Trophoblast cell (in vitro differentiated cells and primary cell): ENCODE data around the gene MEPE.
A peak's percentile ranks its signal among the peaks of the same experiment; 100 is the strongest.

Experiments
- DNase-seq, 2 donors: peaks; one replicate each; pipeline ENCODE4 v3.0.0-alpha.2; 2016
- H2AFZ ChIP-seq: 2 replicates; pipeline ENCODE4 v1.6.1; 2013; ENCODE audit warnings: low read length, moderate library complexity, mild to moderate bottlenecking; ENCODE audit not compliant: insufficient read depth, poor library complexity
- H2AK5ac ChIP-seq: 2 replicates; pipeline ENCODE4 v1.6.1; 2013; ENCODE audit warnings: mild to moderate bottlenecking, low read length
- H2BK120ac ChIP-seq: 2 replicates; pipeline ENCODE4 v1.6.1; 2013; ENCODE audit warnings: low read length, mild to moderate bottlenecking, moderate library complexity; ENCODE audit not compliant: insufficient read depth, poor library complexity
- H2BK12ac ChIP-seq: 2 replicates; pipeline ENCODE4 v1.6.1; 2013; ENCODE audit warnings: mild to moderate bottlenecking, low read length, moderate library complexity
- H2BK5ac ChIP-seq: 2 replicates; pipeline ENCODE4 v1.6.1; 2013; ENCODE audit warnings: low read length, low read depth, moderate library complexity, mild to moderate bottlenecking; ENCODE audit not compliant: poor library complexity
- H3K14ac ChIP-seq: 2 replicates; pipeline ENCODE4 v1.6.1; 2013; ENCODE audit warnings: mild to moderate bottlenecking, low read length
- H3K18ac ChIP-seq: 2 replicates; pipeline ENCODE4 v1.6.1; 2013; ENCODE audit warnings: mild to moderate bottlenecking, low read length
- H3K23ac ChIP-seq: 2 replicates; pipeline ENCODE4 v1.6.1; 2013; ENCODE audit warnings: low read length
- H3K27ac ChIP-seq: 2 replicates; pipeline ENCODE4 v1.5.1; 2013; ENCODE audit warnings: low read depth, mild to moderate bottlenecking, inconsistent platforms, low read length, moderate library complexity
- H3K27me3 ChIP-seq: 2 replicates; pipeline ENCODE4 v1.6.1; 2013; ENCODE audit warnings: inconsistent platforms, mild to moderate bottlenecking, low read length, moderate library complexity; ENCODE audit not compliant: insufficient read depth
- H3K36me3 ChIP-seq, 2 experiments: 1 replicate in 1 of 2; 2 replicates in 1 of 2; pipeline ENCODE4 v1.6.1; 2013; ENCODE audit warnings: low read length in 2 of 2, mild to moderate bottlenecking in 2 of 2, moderate library complexity in 1 of 2; ENCODE audit not compliant: insufficient read depth in 2 of 2, control insufficient read depth in 1 of 2
- H3K4ac ChIP-seq: 2 replicates; pipeline ENCODE4 v1.6.1; 2013; ENCODE audit warnings: low read depth, mild to moderate bottlenecking, low read length, moderate library complexity
- H3K4me1 ChIP-seq, 2 experiments: 1 replicate in 1 of 2; 2 replicates in 1 of 2; pipeline ENCODE4 v1.6.1; 2013; ENCODE audit warnings: low read length in 2 of 2, mild to moderate bottlenecking in 2 of 2, moderate library complexity in 1 of 2; ENCODE audit not compliant: insufficient read depth in 2 of 2, control insufficient read depth in 1 of 2
- H3K4me2 ChIP-seq: 2 replicates; pipeline ENCODE4 v1.6.1; 2013; ENCODE audit warnings: inconsistent platforms, mild to moderate bottlenecking, low read length, moderate library complexity
- H3K4me3 ChIP-seq: 2 replicates; pipeline ENCODE4 v1.5.1; 2013; ENCODE audit warnings: mild to moderate bottlenecking, low read depth, low read length, inconsistent platforms
- H3K79me1 ChIP-seq: one replicate; pipeline ENCODE4 v1.6.1; 2013; ENCODE audit warnings: low read length
- H3K79me2 ChIP-seq: 2 replicates; pipeline ENCODE4 v1.6.1; 2013; ENCODE audit warnings: low read length, mild to moderate bottlenecking; ENCODE audit not compliant: control insufficient read depth, insufficient read depth, poor library complexity
- H3K9ac ChIP-seq: 2 replicates; pipeline ENCODE4 v1.6.1; 2013; ENCODE audit warnings: mild to moderate bottlenecking, low read length
- H3K9me3 ChIP-seq: 2 replicates; pipeline ENCODE4 v1.6.1; 2013; ENCODE audit warnings: low read depth, mild to moderate bottlenecking, control low read depth, inconsistent platforms, low read length; ENCODE audit not compliant: insufficient read depth
- H4K12ac ChIP-seq: 2 replicates; pipeline ENCODE4 v1.6.1; 2013; ENCODE audit warnings: low read depth, mild to moderate bottlenecking, low read length, moderate library complexity
- H4K8ac ChIP-seq: 2 replicates; pipeline ENCODE4 v1.6.1; 2013; ENCODE audit warnings: low read depth, mild to moderate bottlenecking, low read length, moderate library complexity
- H4K91ac ChIP-seq: one replicate; pipeline ENCODE4 v1.6.1; 2013; ENCODE audit warnings: low read depth, mild to moderate bottlenecking, low read length, moderate library complexity
- WGBS: extraction: QIAGEN DNeasy Blood & Tissue Kit; methylation state at CpG from one replicate; pipeline ENCODE4 v1.1.7; 2013; ENCODE audit warnings: missing lambda C conversion rate; ENCODE audit not compliant: insufficient read length, insufficient coverage; ENCODE audit errors: extremely low coverage; 5-methylcytosine and 5-hydroxymethylcytosine counted together

Gene MEPE

DNA sequence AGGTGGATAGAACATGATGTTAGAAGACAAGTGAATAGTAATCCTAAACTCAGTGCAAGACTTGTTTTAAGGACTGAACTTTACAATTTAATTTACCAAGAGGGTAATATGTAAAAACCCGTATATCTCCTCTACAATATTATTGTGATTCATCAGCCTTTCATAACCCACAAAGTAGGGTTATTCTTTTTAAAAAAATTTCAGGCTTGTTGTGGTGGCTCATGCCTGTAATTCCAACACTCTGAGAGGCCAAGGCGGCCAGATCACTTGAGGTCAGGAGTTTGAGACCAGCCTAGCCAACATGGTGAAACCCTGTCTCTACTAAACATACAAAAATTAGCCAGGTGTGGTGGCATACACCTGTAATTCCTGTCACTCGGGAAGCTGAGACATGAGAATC, 26.2 kb upstream of the MEPE start:
- peak; percentile 76 to 92 for DNase-seq
- no peaks in the 10 kb centered on the region for H3K79me1 ChIP-seq
- H2BK120ac ChIP-seq: no peak overlapping the region
- no peak overlapping the region for H3K4ac ChIP-seq
- no peak overlapping the region for H3K9ac ChIP-seq
- H3K27me3 ChIP-seq: no peaks in the 10 kb centered on the region
- WGBS: no CpG with 5 or more reads among the region's 3 CpGs
- H3K4me3 ChIP-seq: no peak overlapping the region
- no peak overlapping the region for H3K18ac ChIP-seq
- H4K91ac ChIP-seq: peak overlapping the region; percentile 14
- no peak overlapping the region for H4K8ac ChIP-seq
- no peak overlapping the region for H4K12ac ChIP-seq
- no peaks in the 10 kb centered on the region for H3K4me1 ChIP-seq
- H2AFZ ChIP-seq: no peak overlapping the region
- H3K27ac ChIP-seq: no peak overlapping the region
- no peak overlapping the region for H2AK5ac ChIP-seq
- H3K23ac ChIP-seq: no peak overlapping the region
- H3K9me3 ChIP-seq: no peaks in the 10 kb centered on the region
- no peaks in the 10 kb centered on the region for H3K79me2 ChIP-seq
- H2BK12ac ChIP-seq: peak overlapping the region; percentile 31
- H3K36me3 ChIP-seq: no peaks in the 10 kb centered on the region
- H3K4me2 ChIP-seq: no peak overlapping the region
- no peak overlapping the region for H2BK5ac ChIP-seq
- H3K14ac ChIP-seq: no peak overlapping the region

DNA sequence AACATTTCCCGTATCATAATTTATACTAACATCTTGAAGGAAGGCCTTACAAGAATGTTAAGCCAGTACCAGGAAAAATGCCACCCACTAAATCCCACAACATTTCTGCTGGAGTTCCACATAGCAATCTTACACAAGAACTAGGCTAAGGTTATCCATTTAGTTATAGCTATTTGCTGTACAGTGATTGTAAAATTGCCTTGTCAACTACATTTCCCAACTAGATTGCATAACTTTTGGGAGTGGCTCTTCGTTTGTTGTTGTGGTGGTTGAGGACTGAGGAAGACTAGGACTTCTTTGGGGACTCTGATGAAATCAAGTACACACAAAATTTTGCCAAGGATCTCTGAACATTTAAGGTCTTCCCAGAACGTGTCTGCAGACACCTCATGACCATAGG, 25.4 kb upstream of the MEPE start:
- Histone ChIP-seq H3K4me1 (no peaks in the 10 kb centered on the region), H3K4ac (no peak overlapping the region), H4K12ac (no peak overlapping the region), H3K27me3 (no peaks in the 10 kb centered on the region), H2BK120ac (no peak overlapping the region), H3K4me3 (no peak overlapping the region), H3K79me1 (no peaks in the 10 kb centered on the region), H3K9me3 (no peaks in the 10 kb centered on the region), H2BK12ac (no peak overlapping the region), H3K14ac (no peak overlapping the region), H3K23ac (no peak overlapping the region), H4K91ac (no peak overlapping the region), H3K18ac (no peak overlapping the region), H2BK5ac (no peak overlapping the region), H3K9ac (no peak overlapping the region), H3K4me2 (no peak overlapping the region), H4K8ac (no peak overlapping the region), H3K36me3 (no peaks in the 10 kb centered on the region), H3K27ac (no peak overlapping the region), H2AFZ (no peak overlapping the region), H3K79me2 (no peaks in the 10 kb centered on the region), H2AK5ac (no peak overlapping the region)
- WGBS: no CpG with 5 or more reads among the region's 3 CpGs
- peak; percentile 1 to 74 for DNase-seq

DNA sequence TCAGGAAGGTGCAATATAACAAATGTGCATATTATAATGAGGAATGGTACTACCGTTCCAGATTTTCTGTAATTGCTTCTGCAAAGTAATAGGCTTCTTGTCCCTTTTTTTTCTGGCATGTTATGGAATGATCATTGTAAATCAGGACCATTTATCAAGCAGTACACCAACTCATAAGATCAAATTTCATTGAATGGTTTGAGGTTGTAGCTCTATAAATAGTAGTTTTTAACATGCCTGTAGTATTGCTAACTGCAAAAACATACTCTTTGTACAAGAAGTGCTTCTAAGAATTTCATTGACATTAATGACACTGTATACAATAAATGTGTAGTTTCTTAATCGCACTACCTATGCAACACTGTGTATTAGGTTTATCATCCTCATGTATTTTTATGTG, 20.8 kb upstream of the MEPE start:
- no peak overlapping the region for H3K27ac ChIP-seq
- H2AK5ac ChIP-seq: no peak overlapping the region
- H3K18ac ChIP-seq: no peak overlapping the region
- H3K9me3 ChIP-seq: no peaks in the 10 kb centered on the region
- no peak overlapping the region for H2BK12ac ChIP-seq
- H3K79me2 ChIP-seq: no peaks in the 10 kb centered on the region
- DNase-seq: no peak
- H3K79me1 ChIP-seq: no peaks in the 10 kb centered on the region
- H3K4me2 ChIP-seq: no peak overlapping the region
- H3K23ac ChIP-seq: no peak overlapping the region
- no peak overlapping the region for H4K91ac ChIP-seq
- no peak overlapping the region for H2BK5ac ChIP-seq
- no CpG with 5 or more reads among the region's 2 CpGs for WGBS
- no peak overlapping the region for H4K12ac ChIP-seq
- H3K14ac ChIP-seq: no peak overlapping the region
- no peak overlapping the region for H4K8ac ChIP-seq
- H3K4ac ChIP-seq: no peak overlapping the region
- no peaks in the 10 kb centered on the region for H3K4me1 ChIP-seq
- no peak overlapping the region for H2BK120ac ChIP-seq
- no peak overlapping the region for H3K9ac ChIP-seq
- H3K27me3 ChIP-seq: no peaks in the 10 kb centered on the region
- no peak overlapping the region for H3K4me3 ChIP-seq
- H2AFZ ChIP-seq: no peak overlapping the region
- H3K36me3 ChIP-seq: no peaks in the 10 kb centered on the region

- Histone ChIP-seq H3K9ac (no peak overlapping the region), H2AFZ (peak overlapping the region; percentile 25), H3K14ac (no peak overlapping the region), H4K12ac (no peak overlapping the region), H2BK5ac (no peak overlapping the region), H3K79me1 (peaks cover 6% of the 10 kb centered on the region), H3K27me3 (no peaks in the 10 kb centered on the region), H3K23ac (no peak overlapping the region), H3K9me3 (peaks cover 7% of the 10 kb centered on the region), H4K91ac (peak overlapping the region; percentile 81), H2BK120ac (peak overlapping the region; percentile 75), H3K36me3 (no peaks in the 10 kb centered on the region), H3K4ac (peak overlapping the region; percentile 60), H2BK12ac (peak overlapping the region; percentile 33), H3K4me1 (peaks cover 4 to 5% of the 10 kb centered on the region in 2 experiments), H4K8ac (peak overlapping the region; percentile 31), H3K4me2 (no peak overlapping the region), H3K18ac (no peak overlapping the region), H2AK5ac (no peak overlapping the region), H3K27ac (no peak overlapping the region), H3K4me3 (no peak overlapping the region), H3K79me2 (no peaks in the 10 kb centered on the region)
- DNase-seq: peak; percentile 50 to 56
- WGBS: no CpG with 5 or more reads among the region's 8 CpGs
Observed at GRCh38 chr4:87819281-87819919, 13.4 kb upstream of the MEPE start.
